Activated CD8-positive, alpha-beta T cell treated with anti-CD3 and anti-CD28 coated beads, Interleukin-2, amount 10 ng/mL, durations not matched to agents 7 days and 5 days (primary cell): ENCODE results near the gene TNS1. TPM values are rescaled to one million over a fixed set of nuclear protein-coding genes. Genes with fewer than 3 reads are reported as not detected.

ENCODE experiments used
- ATAC-seq: fragments of 150-1000 bp; cut with Tn5 transposase; one replicate; pipeline ENCODE4 v1.10.0; 2021; ENCODE audit warnings: moderate library complexity
- CTCF ChIA-PET: fragments of 350-600 bp; sonication (Branson Sonifier 250); formaldehyde crosslinking; loops from one replicate; lab custom pipeline; 2021; ENCODE audit warnings: antibody characterized with exemption; lab: Charles Lee
- POLR2A ChIA-PET: fragments of 350-600 bp; sonication (Branson Sonifier 250); formaldehyde crosslinking; loops from one replicate; lab custom pipeline; 2021; ENCODE audit warnings: antibody characterized with exemption; lab: Charles Lee
- DNase-seq: peaks from one replicate; pipeline ENCODE4 v3.0.0-alpha.2; 2020
- H3K27ac Mint-ChIP-seq: one replicate; pipeline ENCODE4 v1.8.0; 2021; ENCODE audit warnings: mild to moderate bottlenecking, mixed read lengths
- H3K27me3 Mint-ChIP-seq: one replicate; pipeline ENCODE4 v1.8.0; 2021; ENCODE audit warnings: low read depth, mixed read lengths
- H3K36me3 Mint-ChIP-seq: one replicate; pipeline ENCODE4 v1.8.0; 2021; ENCODE audit warnings: low read depth, mixed read lengths
- H3K4me1 Mint-ChIP-seq: one replicate; pipeline ENCODE4 v1.8.0; 2021; ENCODE audit warnings: low read depth, mixed read lengths
- H3K4me3 Mint-ChIP-seq: one replicate; pipeline ENCODE4 v1.8.0; 2021; ENCODE audit warnings: mild to moderate bottlenecking, mixed read lengths
- H3K9me3 Mint-ChIP-seq: one replicate; pipeline ENCODE4 v1.8.0; 2022; ENCODE audit warnings: mixed read lengths; ENCODE audit not compliant: insufficient read depth
- total RNA-seq, 2 experiments: library from RNA; stranded (reverse); gene quantifications; one replicate each; pipeline ENCODE4 v1.2.3, GENCODE V29; 2021

TNS1 gene
- total RNA-seq, 2 experiments from 2014 or later = 28.9 to 29.8 TPM

- H3K4me3 Mint-ChIP-seq = no peak overlapping the region
- no peak for DNase-seq
- CTCF ChIA-PET = interaction anchor here (2.2 to 3.7 kb wide), 3 partner anchors 9 to 88 kb away, joined by 8 to 31 read pairs (median 19); no protein-coding TSS in a partner anchor
- no peaks in the 10 kb centered on the region for H3K9me3 Mint-ChIP-seq
- peak overlapping the region; percentile 0 for H3K27ac Mint-ChIP-seq
- H3K36me3 Mint-ChIP-seq = no peaks in the 10 kb centered on the region
- POLR2A ChIA-PET = no interaction called here
- no peaks in the 10 kb centered on the region for H3K27me3 Mint-ChIP-seq
- peak; percentile 24 for ATAC-seq
- H3K4me1 Mint-ChIP-seq = peaks cover 19% of the 10 kb centered on the region
Observed at GRCh38 chr2:217798743-217799562, 203.8 kb downstream of the TNS1 start.

- no peaks in the 10 kb centered on the region for H3K27me3 Mint-ChIP-seq
- H3K4me1 Mint-ChIP-seq = peaks cover 19% of the 10 kb centered on the region
- no peak overlapping the region for H3K27ac Mint-ChIP-seq
- ChIA-PET POLR2A (no interaction called here), CTCF (interaction anchor here (1.2 to 3.7 kb wide), 5 partner anchors 9 to 88 kb away, joined by 3 to 31 read pairs (median 8); no protein-coding TSS in a partner anchor)
- H3K4me3 Mint-ChIP-seq = no peak overlapping the region
- no peaks in the 10 kb centered on the region for H3K36me3 Mint-ChIP-seq
- DNase-seq (peak; percentile 2), ATAC-seq (no peak)
- no peaks in the 10 kb centered on the region for H3K9me3 Mint-ChIP-seq
Observed at GRCh38 chr2:217798191-217798590, 204.6 kb downstream of the TNS1 start.

GRCh38 chr2:217797661-217798069 is 205.1 kb downstream of the TNS1 start:
- POLR2A ChIA-PET = no interaction called here
- DNase-seq (peak; percentile 20), ATAC-seq (no peak)
- H3K4me1 Mint-ChIP-seq = peaks cover 19% of the 10 kb centered on the region
- no peak overlapping the region for H3K27ac Mint-ChIP-seq
- H3K36me3 Mint-ChIP-seq = no peaks in the 10 kb centered on the region
- CTCF ChIA-PET = interaction anchor here (1.2 to 3.7 kb wide), 4 partner anchors 8 to 89 kb away, joined by 3 to 31 read pairs (median 7); no protein-coding TSS in a partner anchor
- H3K4me3 Mint-ChIP-seq = no peak overlapping the region
- H3K9me3 Mint-ChIP-seq = no peaks in the 10 kb centered on the region
- no peaks in the 10 kb centered on the region for H3K27me3 Mint-ChIP-seq

GRCh38 chr2:217797165-217797564 is 205.6 kb downstream of the TNS1 start:
- POLR2A ChIA-PET = no interaction called here
- H3K27me3 Mint-ChIP-seq = no peaks in the 10 kb centered on the region
- no peak overlapping the region for H3K4me3 Mint-ChIP-seq
- H3K27ac Mint-ChIP-seq = peak overlapping the region; percentile 47
- DNase-seq (peak; percentile 17), ATAC-seq (no peak)
- H3K9me3 Mint-ChIP-seq = no peaks in the 10 kb centered on the region
- H3K4me1 Mint-ChIP-seq = peaks cover 19% of the 10 kb centered on the region
- H3K36me3 Mint-ChIP-seq = no peaks in the 10 kb centered on the region
- CTCF ChIA-PET = interaction anchor here (1.2 to 3.7 kb wide), 4 partner anchors 8 to 89 kb away, joined by 3 to 31 read pairs (median 7); no protein-coding TSS in a partner anchor

DNA sequence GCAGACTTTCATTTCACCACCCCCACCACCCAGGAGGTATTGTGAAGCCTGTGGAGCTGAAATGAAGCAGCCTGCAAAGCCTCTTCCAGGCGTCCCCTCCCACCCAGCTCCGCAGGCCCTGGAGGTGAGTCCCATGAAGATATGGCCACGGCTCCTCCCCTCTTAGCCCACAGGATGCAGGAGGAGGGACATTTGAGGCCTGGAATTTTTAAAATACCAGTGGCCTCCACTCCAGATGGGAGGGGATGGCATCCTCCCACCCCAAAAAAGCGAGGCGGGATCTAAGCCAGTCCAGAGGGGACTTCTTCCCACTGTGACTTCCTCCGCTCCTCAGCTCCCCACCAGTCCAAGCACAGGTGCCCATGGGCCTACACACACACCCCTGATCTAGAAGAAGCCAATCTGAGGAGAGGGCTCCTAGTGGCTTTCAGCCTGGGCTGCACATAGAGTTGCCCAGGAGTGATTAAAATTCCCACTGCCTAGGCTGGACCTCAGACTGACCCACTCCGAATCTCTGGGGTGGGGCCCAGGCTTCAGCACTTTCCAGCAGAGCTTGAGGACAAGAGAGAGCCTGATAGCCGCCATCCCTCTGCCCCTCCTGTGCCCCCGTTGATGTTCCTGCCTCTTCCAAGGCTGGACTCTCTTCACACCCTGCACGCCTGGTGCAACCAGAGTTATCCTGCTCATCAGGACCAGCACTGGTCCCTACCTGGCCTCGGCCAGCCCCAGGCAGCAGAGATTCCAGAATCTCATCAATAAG is 206.9 kb downstream of the TNS1 start:
- POLR2A ChIA-PET = no interaction called here
- H3K36me3 Mint-ChIP-seq = no peaks in the 10 kb centered on the region
- DNase-seq = peak; percentile 10
- ATAC-seq = no peak
- peaks cover 27% of the 10 kb centered on the region for H3K4me1 Mint-ChIP-seq
- no peaks in the 10 kb centered on the region for H3K27me3 Mint-ChIP-seq
- CTCF ChIA-PET = no interaction called here
- H3K27ac Mint-ChIP-seq = no peak overlapping the region
- no peaks in the 10 kb centered on the region for H3K9me3 Mint-ChIP-seq
- H3K4me3 Mint-ChIP-seq = no peak overlapping the region

- POLR2A ChIA-PET = no interaction called here
- DNase-seq = no peak
- H3K9me3 Mint-ChIP-seq = no peaks in the 10 kb centered on the region
- no peak overlapping the region for H3K27ac Mint-ChIP-seq
- no peak for ATAC-seq
- peaks cover 36% of the 10 kb centered on the region for H3K4me1 Mint-ChIP-seq
- no peaks in the 10 kb centered on the region for H3K36me3 Mint-ChIP-seq
- CTCF ChIA-PET = interaction anchor here (1.6 kb wide), 1 partner anchor 10 kb away, joined by 10 read pairs; no protein-coding TSS in a partner anchor
- no peaks in the 10 kb centered on the region for H3K27me3 Mint-ChIP-seq
- no peak overlapping the region for H3K4me3 Mint-ChIP-seq
Observed at GRCh38 chr2:217795067-217795466, 207.7 kb downstream of the TNS1 start.

- Mint-ChIP-seq H3K4me1 (peaks cover 36% of the 10 kb centered on the region), H3K27ac (no peak overlapping the region), H3K36me3 (no peaks in the 10 kb centered on the region), H3K9me3 (no peaks in the 10 kb centered on the region), H3K4me3 (no peak overlapping the region), H3K27me3 (no peaks in the 10 kb centered on the region)
- POLR2A ChIA-PET = no interaction called here
- ATAC-seq (no peak), DNase-seq (peak; percentile 17)
- CTCF ChIA-PET = interaction anchor here (1.2 to 9.8 kb wide), 3 partner anchors 9 to 199 kb away, joined by 5 to 195 read pairs (median 10); no protein-coding TSS in a partner anchor
Observed at GRCh38 chr2:217794133-217794986, 208.4 kb downstream of the TNS1 start.

- Mint-ChIP-seq H3K27me3 (no peaks in the 10 kb centered on the region), H3K36me3 (no peaks in the 10 kb centered on the region), H3K9me3 (no peaks in the 10 kb centered on the region), H3K27ac (no peak overlapping the region), H3K4me3 (no peak overlapping the region), H3K4me1 (peaks cover 34% of the 10 kb centered on the region)
- peak; percentile 19 for DNase-seq
- ChIA-PET CTCF (interaction anchor here (1.2 to 9.8 kb wide), 5 partner anchors 8 to 200 kb away, joined by 4 to 195 read pairs (median 10); no protein-coding TSS in a partner anchor), POLR2A (no interaction called here)
- no peak for ATAC-seq
Observed at GRCh38 chr2:217793566-217794132, 209.1 kb downstream of the TNS1 start.

- H3K4me3 Mint-ChIP-seq = no peak overlapping the region
- no peaks in the 10 kb centered on the region for H3K36me3 Mint-ChIP-seq
- ChIA-PET POLR2A (no interaction called here), CTCF (interaction anchor here (1.2 to 9.8 kb wide), 5 partner anchors 19 to 201 kb away, joined by 3 to 195 read pairs (median 5); no protein-coding TSS in a partner anchor)
- ATAC-seq (no peak), DNase-seq (no peak)
- no peaks in the 10 kb centered on the region for H3K27me3 Mint-ChIP-seq
- peaks cover 36% of the 10 kb centered on the region for H3K4me1 Mint-ChIP-seq
- no peak overlapping the region for H3K27ac Mint-ChIP-seq
- no peaks in the 10 kb centered on the region for H3K9me3 Mint-ChIP-seq
Observed at GRCh38 chr2:217792626-217793527, 209.9 kb downstream of the TNS1 start.

DNA sequence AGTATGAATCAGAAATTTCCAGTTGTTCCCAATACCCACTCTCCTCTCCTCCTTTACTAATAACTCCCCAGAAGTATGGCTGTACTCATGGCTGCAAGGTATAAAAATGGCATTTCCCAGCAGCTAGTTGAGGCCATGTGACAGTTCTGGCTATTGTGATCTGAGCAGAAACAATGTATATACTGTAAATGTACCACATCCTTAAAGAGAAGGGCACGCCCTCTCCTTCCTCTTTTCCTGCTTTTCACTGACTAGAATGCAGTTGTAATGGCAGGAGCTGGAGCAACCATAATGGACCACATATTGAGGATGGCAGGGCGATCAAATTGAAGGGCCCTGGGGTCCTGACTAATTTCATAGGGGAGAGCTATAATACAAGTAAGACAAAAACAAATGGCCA is 211.2 kb downstream of the TNS1 start:
- DNase-seq (no peak), ATAC-seq (no peak)
- ChIA-PET POLR2A (no interaction called here), CTCF (interaction anchor here (1.6 to 9.8 kb wide), 7 partner anchors 7 to 282 kb away, joined by 3 to 195 read pairs (median 21); no protein-coding TSS in a partner anchor)
- no peak overlapping the region for H3K4me3 Mint-ChIP-seq
- peaks cover 31% of the 10 kb centered on the region for H3K4me1 Mint-ChIP-seq
- no peaks in the 10 kb centered on the region for H3K9me3 Mint-ChIP-seq
- H3K27me3 Mint-ChIP-seq = no peaks in the 10 kb centered on the region
- H3K36me3 Mint-ChIP-seq = no peaks in the 10 kb centered on the region
- H3K27ac Mint-ChIP-seq = no peak overlapping the region
